ENCODE data around the gene ABCC6.
"Not testable (repeated sequence)": the region's sequence is repeated elsewhere in the genome, so short reads cannot be mapped to it uniquely, and the experiment has no call there.

The ABCC6 gene

DNA sequence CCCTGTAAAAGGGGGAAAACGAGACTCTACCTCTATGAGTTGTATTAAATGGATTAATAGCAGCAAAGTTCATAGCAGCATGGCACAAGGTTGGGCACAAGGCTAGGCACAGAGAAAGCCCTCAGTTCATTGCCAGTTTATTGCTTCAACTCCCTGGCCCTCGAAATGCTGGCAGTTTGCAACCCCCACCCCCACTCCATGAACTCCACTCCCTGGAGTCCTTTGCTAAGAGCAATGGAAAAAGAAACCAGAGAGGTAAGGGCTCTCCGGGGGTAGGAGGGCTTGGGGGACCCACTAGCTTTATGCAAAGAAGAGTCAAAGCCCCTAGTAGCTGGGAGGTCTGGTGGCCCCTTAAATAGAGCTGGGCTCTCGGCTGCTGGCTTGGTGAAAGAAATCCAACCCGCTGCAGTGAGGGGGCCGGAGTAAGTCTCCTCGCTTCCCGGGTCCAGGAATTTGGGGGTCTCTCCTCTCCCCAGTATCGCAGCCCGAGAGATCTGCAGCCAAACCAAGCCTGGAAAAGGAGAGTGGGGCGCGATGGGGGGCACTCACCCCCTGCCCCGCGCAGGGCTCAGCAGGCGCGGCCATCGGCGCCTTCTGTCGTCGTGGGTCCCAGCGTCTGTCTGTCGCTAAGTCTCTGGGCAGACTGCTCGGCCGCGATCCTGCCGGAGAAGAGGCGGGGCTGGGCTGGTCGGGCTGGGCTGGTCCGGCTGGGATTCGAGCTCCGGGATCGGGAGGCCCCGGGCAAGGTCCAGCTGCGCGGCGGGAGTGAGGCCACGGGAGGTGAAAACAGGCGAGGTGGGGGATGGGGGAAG lies at the start of gene ABCC6:
Gene ABCC6, minus strand, starts transcription at position 645 of the 812 bp plus-strand sequence. Its CDS starts 60 bp downstream, at position 585.
- DNase-seq (ENCODE audit: low spot score), result not testable (repeated sequence)

DNA sequence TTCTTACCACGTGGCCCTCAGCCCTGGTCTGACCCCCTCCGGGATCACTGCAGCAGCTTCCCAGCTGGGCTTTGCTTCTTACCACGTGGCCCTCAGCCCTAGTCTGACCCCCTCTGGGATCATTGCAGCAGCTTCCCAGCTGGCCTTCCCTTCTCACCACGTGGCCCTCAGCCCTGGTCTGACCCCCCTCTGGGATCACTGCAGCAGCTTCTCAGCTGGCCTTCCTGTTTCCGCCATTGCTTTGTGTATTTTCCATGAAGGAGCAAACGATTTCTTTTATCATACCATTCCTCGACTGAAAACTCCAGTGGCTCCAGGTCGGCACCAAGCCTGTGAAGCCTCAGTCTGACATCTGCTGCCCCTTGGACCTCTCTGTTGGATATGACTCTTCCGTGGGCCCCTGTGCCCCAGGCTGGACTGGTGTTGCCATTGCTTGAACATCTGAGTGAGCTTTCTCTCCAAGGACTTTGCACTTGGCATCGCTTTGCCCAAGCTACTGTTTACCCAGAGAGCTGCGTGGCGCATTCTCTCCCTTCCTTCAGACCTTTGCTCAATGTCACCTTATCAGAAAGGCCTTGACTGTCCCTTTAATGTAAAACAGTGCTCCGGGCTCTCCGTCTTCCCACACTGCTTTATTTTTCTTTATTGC lies 49.4 kb upstream of the ABCC6 start:
- not testable (repeated sequence) for DNase-seq (ENCODE audit: low spot score)

DNA sequence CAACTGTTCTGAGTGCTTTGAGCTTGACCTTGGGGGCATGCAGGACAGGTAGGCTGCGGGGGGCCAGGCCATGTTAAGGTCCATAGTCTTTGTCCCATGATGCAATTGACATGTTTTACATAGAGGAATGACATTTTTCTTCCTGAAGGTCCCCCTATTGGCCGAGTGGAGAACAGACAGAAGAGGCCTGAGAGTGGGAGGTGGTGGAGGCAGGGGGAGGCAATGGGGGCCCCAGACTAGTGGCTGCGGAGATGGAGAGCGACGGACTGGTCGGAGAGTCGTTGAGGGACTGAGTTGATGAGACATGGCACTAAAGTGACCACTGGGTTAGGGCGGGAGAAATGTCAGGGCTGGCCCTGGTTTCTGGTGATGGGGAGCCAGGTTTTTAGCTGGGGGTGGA lies 48.4 kb upstream of the ABCC6 start:
- not testable (repeated sequence) for DNase-seq (ENCODE audit: low spot score)

DNA sequence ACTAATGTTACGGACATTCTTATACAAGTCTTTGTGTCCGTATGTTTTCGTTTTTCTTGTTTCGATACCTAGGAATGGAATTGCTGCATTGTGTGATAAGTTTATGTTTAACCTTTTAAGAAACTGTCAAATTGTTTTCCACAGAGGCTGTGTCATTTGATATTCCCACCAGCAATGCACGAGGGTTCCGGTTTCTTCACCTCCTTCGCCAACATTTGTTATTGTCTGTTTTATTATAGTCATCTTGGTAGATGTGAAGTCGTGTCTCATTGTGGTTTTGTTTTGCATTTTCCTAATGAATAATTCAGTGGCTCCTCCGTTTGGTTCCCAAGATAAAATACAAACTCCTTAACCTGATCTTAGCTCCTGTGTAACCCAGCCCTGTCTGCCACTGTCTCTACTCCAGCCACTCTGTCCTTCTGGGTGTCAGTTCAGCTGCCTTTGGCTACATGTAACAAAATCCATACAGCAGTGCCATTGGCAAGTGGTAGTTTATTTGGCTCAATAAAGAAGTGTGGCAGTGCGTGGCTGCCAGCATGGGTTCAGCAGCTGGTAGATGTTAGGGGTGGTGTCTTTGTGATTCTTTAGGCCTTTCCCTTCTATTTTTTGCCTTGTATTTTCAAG lies 45.0 kb upstream of the ABCC6 start:
- not testable (repeated sequence) for DNase-seq (ENCODE audit: low spot score)

DNA sequence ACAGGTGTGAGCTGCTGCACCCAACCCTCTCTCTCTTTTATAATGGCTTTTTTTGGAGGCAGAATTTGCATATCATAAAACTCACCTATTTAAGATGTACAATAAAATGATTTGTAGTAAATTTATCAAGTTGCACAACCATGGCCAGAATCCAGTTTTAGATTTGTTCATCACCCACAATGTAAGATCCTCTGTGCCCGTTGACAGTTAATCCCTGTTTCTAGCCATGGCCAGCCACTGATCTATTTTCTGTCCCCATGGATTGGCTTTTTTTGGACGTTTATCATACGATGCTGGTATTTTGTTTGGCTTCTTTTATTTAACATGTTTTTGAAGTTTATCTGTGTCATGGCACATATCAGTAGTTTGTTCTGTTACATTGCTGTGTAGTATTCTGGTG lies 44.4 kb upstream of the ABCC6 start:
- DNase-seq (ENCODE audit: low spot score), result not testable (repeated sequence)

DNA sequence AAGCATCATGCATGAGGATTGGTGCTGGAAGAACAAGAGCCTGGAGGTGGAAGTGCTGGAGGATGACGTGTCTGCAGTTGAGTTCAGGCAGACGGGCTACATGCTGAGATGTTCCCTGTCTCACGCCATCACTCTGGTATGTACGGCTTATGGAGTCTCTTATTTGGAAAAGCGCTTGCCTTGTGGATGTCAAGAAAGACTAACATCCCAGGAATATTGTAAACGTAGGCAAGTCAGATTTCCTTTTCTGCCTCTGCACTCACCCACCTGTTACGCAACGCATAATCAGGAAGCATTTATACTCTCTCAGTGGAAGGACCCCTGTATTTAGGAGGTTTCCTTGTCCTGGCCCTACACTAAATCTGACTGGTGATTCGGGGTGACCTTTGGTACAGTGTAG lies 41.8 kb upstream of the ABCC6 start:
- not testable (repeated sequence) for DNase-seq (ENCODE audit: low spot score)

DNA sequence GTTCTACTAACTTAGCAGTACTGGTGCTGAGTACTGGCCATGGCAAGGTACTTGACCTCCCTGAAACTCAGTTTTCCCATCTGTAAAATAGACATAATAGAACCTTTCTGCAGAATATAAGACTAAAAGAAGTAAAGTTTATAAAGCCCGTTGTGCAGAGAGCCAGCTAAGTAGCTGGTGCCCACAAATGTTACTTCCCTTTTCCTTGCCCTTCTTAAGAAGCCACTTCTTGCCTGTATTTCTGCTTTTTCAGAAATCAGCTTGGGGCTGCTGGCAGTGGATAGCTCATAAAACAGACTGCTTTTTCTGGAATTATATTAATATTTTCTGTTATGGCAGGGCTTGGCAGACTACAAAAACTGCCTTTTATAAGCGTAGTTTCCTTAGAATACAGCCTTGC lies 40.7 kb upstream of the ABCC6 start:
- not testable (repeated sequence) for DNase-seq (ENCODE audit: low spot score)

DNA sequence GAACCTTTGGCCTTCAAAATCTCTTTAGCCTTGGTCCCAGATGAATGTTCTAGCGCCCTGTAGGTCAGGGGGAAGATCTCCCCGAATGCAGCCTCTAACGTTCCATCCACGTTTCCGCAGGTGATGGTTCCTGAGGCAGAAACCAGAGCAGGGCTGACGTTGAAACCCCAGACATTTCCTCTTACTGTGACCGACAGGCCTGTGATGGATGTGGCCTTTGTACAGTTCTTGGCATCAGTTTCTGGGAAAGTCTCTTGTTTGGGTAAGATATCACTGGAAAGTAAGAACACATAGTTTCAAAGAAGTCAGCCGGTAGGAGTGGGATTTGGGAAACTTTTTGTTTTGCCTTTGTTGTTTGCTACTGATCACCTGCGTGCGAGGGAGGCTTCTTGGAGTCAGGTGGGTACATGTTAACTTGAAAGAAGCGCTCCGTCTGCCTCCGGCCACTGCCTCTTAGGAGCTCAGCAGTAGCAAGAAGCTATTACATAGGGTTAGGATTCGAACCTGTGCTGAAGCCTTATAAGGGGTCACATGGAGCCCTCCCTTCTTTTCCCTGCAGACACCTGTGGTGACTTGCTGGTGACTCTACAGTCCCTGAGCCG lies 39.8 kb upstream of the ABCC6 start:
- not testable (repeated sequence) for DNase-seq (ENCODE audit: low spot score)

DNA sequence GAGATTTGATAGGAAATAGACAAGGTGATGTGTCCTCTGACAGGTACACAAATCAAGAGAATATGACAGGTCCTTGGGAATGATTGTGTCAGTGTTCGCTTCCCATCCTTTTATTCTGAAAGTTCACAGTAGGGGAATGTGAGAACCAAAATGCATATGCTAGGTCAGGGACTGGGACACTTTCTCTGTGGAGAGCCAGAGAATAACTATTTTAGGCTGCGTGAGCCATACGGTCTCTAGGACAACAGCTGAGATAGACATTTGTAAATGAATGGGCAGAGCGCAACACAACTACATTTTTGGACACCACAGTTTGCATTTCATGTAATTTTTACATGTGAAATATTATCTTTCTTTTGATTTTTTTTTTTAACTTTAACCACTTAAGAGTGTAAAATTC lies 36.7 kb upstream of the ABCC6 start:
- not testable (repeated sequence) for DNase-seq (ENCODE audit: low spot score)

DNA sequence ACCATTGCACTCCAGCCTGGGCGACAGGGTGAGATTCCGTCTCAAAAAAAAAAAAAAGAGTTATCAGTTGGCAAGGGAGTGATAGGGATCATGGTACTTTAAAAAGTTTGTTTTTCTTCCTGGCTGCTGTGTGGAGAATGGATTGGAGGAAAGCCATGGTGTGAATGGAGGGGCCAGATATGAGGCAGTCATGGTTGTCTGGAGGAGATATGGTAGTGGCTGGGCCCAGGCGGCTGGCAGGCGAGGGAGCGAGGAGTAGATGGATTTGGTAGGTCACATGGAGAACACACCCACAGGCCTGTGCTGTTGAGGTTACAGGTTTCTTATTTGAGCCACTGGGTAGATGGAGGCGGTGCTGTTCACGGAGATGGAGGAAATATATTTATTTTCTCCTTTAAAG lies 35.5 kb upstream of the ABCC6 start:
- not testable (repeated sequence) for DNase-seq (ENCODE audit: low spot score)

DNA sequence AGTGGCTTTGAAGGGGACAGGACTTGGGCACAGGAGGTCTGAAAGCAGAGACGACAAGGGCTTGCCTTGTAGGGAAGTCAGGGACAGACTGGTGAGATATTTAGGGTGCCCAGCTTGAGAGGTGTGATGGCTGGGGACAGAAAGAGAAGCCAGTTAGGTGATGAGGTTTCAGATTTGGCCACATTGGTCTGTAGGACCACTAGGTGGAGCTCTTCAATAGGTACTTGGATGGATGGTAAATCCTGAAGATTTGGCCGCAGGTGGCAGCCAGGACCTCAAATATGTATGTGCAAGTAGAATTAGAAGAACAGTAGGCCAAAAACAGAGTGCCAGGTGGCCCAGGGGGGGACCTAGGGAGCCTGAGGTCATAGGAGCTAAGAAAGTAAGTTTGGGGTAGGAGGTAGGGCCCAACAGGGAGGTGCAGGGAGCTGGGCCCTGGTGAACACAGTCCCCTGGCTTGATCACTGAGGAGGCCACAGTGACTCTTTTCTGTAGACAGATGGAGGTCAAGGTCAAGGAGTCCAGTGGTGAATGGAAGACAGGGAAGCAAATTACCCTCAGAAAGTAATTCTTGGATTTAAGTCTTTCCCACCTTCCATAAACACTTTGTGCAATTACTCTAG lies 34.1 kb upstream of the ABCC6 start:
- not testable (repeated sequence) for DNase-seq (ENCODE audit: low spot score)

DNA sequence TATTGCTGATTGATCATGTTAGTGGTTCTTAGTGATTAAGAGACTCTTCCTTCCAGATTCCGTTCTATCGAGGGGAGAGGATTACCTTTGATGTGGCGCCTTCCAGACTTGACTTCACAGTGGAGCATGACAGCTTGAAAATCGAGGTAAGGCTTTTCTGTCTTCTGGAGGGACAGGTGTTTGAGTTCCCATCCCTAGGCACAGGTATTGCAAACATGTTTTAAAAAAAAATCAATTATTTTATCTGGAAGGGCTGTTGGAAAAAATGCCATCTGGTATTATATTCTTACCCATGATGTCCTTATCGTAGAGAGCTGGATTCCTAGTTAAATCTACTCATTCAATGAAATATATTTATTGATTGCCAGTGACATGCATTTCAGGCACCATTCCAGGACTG lies 29.1 kb upstream of the ABCC6 start:
- DNase-seq (ENCODE audit: low spot score), result not testable (repeated sequence)

DNA sequence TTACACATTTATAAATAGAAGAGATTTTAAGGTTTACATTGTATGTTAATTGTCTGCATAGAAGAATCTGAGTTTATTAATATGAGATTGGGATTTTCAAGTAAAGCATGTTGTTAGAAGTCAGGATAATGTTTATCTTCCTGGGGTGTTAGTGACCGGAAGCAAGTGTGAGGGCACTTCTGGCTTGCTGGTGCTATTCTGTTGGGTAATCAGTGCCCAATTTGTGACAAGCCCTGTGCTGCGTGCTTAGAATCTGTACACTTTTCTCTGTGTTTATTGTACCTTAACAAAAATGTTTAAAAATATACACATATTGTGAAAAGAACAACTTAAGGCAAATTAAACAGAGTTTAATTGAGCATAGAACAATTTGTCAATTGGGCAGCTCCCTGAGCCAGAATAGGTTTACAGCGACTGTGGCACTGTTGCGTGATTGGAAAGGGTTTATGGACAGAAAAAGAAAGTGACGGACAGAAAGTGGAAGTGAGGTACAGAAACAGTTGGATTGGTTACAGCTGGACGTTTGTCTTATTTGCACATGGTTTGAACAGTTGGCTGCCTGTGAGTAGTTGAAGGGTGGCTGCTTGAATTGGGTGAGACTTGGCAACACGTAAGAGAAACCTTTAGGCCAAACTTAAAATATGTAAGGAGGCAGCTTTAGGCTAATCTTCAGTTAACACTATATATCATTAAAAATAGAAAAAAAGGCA lies 26.5 kb upstream of the ABCC6 start:
- not testable (repeated sequence) for DNase-seq (ENCODE audit: low spot score)

DNA sequence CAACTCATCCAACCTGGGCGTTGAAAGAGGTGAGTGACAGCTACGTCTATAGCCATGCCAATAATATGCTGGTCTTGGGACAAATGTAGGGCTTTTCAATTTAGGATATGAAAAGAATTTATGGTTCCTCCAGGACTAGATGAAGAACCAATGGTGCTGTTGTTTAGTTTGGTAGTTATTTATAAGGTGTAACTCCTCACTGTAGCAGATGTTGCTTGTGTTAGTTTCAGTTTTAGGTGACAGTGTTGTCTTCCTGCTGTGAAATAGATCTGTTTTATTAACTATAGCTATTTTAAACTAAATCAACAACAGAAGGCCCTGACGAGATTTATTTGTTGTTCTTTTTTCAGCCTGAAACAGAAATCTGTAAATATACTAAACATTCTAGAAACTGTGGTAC lies 24.1 kb upstream of the ABCC6 start:
- DNase-seq (ENCODE audit: low spot score), result not testable (repeated sequence)

DNA sequence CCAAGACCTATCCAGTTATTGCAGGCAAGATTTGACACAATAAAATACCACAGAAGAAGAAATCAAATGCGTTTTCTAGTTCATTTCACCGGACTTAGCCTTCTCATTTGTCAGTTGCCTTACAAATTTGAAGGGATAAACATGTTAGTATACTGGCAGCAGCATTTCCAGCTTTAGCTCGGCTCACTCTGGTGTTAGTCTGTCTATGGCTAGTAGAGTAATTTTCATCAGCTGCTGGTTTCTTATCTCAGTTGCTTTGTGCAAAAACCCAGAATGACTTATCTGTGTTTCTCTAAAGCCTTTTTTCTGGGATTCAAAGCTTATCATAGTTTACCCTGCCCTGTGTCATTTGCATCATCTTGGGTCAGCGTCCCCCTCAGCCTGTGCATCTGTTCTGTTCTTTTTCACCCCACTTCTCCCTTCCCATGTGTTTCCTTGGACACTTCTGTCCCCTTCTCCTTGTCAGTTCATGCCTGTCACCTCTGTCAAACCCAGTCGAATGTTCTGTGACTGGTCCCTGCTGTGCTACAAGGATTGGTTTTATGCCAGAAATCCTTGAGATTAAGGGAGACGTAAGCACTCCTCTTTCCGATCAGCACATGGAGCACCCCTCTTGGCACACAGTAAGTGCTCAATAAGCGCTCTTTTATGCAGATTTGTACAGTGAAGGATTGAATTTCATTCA lies 23.4 kb upstream of the ABCC6 start:
- DNase-seq (ENCODE audit: low spot score), result not testable (repeated sequence)

DNA sequence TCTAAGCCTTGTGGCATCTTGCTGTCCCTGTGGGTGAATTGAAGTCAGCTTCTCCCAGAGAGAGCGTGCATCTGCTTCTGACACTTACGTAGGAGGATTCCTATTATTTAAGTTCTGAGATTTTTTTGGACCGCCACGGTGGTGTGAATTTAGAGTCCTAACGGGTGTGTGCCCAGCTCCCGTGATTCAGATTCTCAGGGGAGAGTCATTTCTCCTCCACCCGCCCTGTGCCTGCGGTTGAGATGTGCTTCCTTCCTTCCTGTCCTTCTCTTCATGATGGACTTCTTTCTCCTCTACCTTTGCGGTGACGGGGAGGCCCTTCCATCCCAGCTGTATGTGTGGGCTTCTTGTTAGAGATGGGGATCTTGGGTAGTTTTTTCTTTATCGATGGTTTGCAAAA lies 20.6 kb upstream of the ABCC6 start:
- DNase-seq (ENCODE audit: low spot score), result not testable (repeated sequence)

DNA sequence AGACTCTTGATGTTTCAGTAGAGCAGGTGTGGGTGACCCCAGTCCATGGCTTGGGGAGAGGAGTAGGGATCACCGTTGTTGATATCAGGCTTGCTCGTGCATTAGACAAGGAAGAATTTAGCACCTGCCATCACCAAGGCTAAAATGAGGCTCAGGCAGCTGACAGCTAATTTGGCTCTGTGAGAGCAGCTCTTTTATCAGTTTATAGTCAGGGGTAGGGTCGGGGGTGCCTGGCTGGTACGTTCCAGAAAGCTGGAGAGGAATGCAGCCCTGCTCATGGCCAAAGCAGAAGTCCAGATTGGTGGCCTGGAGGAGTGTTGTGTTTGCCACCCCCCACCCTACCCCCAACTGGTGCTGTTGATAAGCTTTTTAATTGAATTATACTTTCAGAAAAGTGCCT lies 17.4 kb upstream of the ABCC6 start:
- not testable (repeated sequence) for DNase-seq (ENCODE audit: low spot score)

DNA sequence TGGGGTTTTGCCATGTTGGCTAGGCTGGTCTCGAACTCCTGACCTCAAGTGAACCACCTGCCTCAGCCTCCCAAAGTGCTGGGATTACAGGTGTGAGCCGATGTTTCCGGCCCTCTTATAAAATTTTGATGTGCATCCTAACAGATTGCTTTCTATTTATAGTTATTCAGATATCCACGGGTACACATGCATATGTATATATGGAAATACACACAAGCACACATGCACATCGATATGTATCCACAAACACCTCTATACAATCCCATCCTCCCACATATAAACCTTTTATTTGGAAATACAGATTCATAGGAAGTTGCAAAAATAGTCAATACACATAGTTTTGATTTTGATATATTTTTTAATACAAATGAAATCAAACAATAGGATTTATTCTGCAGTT lies 14.4 kb upstream of the ABCC6 start:
- not testable (repeated sequence) for DNase-seq (ENCODE audit: low spot score)

DNA sequence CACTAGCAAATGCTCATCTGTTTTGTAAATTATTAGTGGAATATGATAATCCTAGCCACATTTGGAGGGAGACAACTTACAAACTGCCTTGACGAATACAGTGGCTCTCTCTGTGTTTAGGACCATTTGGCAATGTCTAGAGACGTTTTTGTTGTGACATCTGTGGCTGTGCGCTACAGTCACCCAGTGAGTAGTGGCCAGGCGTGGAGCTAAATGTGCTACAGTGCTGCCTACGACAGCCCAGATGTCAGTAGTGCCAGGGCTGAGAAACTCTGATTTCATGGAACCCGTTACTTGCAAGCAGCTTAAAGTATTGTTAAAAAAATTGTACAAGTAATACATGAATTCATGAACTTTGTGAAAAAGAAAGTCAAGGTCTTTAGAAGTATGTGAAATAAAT lies 13.8 kb upstream of the ABCC6 start:
- DNase-seq (ENCODE audit: low spot score), result not testable (repeated sequence)

DNA sequence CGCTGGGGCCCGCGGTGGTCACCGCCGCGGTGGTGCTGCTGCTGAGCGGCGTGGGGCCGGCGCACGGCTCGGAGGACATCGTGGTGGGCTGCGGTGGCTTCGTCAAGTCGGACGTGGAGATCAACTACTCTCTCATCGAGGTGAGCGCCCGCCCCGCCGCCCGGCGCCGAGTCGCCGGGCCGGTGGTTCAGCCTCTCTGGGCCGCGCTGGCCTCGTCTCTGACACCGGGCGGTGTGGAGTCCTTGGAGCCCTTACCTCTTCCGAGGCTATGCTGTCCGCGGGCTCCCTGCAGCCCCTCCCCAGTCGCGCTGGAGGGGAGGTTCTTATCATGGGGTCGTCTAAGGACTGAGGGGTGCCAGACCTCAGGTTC lies 9.4 kb upstream of the ABCC6 start:
- not testable (repeated sequence) for DNase-seq (ENCODE audit: low spot score)

All from AG08395 (cell line).